DND-41 (cell line): ENCODE results near the gene ARL4C.

Experiments used
- ATAC-seq: fragments of 200-7000 bp; cut with Tn5 transposase; 3 replicates; pipeline ENCODE4 v1.9.1; 2021; ENCODE audit warnings: low read depth; ENCODE audit not compliant: insufficient read depth
- DNase-seq: peaks from one replicate; pipeline ENCODE4 v3.0.0-alpha.2; 2020
- H2AFZ ChIP-seq: 2 replicates; pipeline ENCODE4 v1.6.0; 2012; ENCODE audit warnings: low read depth, low read length
- H3K27ac ChIP-seq: 2 replicates; pipeline ENCODE4 v1.5.1; 2012; ENCODE audit warnings: low read length, inconsistent platforms
- H3K27me3 ChIP-seq: fragments of 200-600 bp; sonication (generic); 2 replicates; pipeline ENCODE4 v1.6.0; 2012; ENCODE audit warnings: low read length, mild to moderate bottlenecking, inconsistent platforms; ENCODE audit not compliant: insufficient read depth, poor library complexity
- H3K36me3 ChIP-seq: 2 replicates; pipeline ENCODE4 v1.5.1; 2012; ENCODE audit warnings: low read length, inconsistent platforms; ENCODE audit not compliant: insufficient read depth
- H3K4me1 ChIP-seq: 2 replicates; pipeline ENCODE4 v1.5.1; 2012; ENCODE audit warnings: mild to moderate bottlenecking, low read length; ENCODE audit not compliant: insufficient read depth
- H3K4me2 ChIP-seq: 2 replicates; pipeline ENCODE4 v1.6.0; 2012; ENCODE audit warnings: mild to moderate bottlenecking, moderate library complexity, low read length, inconsistent platforms; ENCODE audit not compliant: insufficient read depth
- H3K4me3 ChIP-seq, 2 experiments: fragments of 200-600 bp in 1 of 2; shearing (Covaris generic) in 1 of 2; 2 replicates each; pipeline ENCODE4 v1.5.1; 2012 to 2016; ENCODE audit warnings: inconsistent platforms in 2 of 2, low read length in 2 of 2, mild to moderate bottlenecking in 2 of 2, low read depth in 1 of 2, moderate library complexity in 1 of 2
- H3K79me2 ChIP-seq: 2 replicates; pipeline ENCODE4 v1.6.0; 2012; ENCODE audit warnings: low read length, inconsistent platforms; ENCODE audit not compliant: insufficient read depth
- H3K9ac ChIP-seq: 2 replicates; pipeline ENCODE4 v1.6.0; 2012; ENCODE audit warnings: low read depth, mild to moderate bottlenecking, inconsistent platforms, low read length, moderate library complexity
- H3K9me3 ChIP-seq: 2 replicates; pipeline ENCODE4 v1.5.1; 2012; ENCODE audit warnings: low read length, moderate library complexity, mild to moderate bottlenecking, inconsistent platforms; ENCODE audit not compliant: insufficient read depth, severe bottlenecking
- H4K20me1 ChIP-seq: 2 replicates; pipeline ENCODE4 v1.6.0; 2012; ENCODE audit warnings: low read length; ENCODE audit not compliant: insufficient read depth
- CTCF ChIP-seq: IDR thresholded peaks from 2 replicates; pipeline ENCODE4 v1.5.1; 2012; ENCODE audit warnings: borderline replicate concordance, low read length, moderate library complexity, mild to moderate bottlenecking; ENCODE audit not compliant: poor library complexity, severe bottlenecking; ENCODE audit errors: extremely low read depth
- EZH2 ChIP-seq: IDR thresholded peaks from 3 replicates; pipeline ENCODE4 v1.6.1; 2012; ENCODE audit warnings: borderline replicate concordance, low read depth, mild to moderate bottlenecking, moderate library complexity, low read length, inconsistent platforms; ENCODE audit not compliant: severe bottlenecking

The ARL4C gene

GRCh38 chr2:234534515-234534914 is 37.6 kb upstream of the ARL4C start:
- ATAC-seq (no peak), DNase-seq (no peak)
- Histone ChIP-seq H3K36me3 (no peaks in the 10 kb centered on the region), H2AFZ (no peak overlapping the region), H4K20me1 (no peaks in the 10 kb centered on the region), H3K4me1 (no peaks in the 10 kb centered on the region), H3K79me2 (no peaks in the 10 kb centered on the region), H3K9me3 (peaks cover 5% of the 10 kb centered on the region), H3K4me2 (no peak overlapping the region), H3K4me3 (no peak overlapping the region), H3K27me3 (no peaks in the 10 kb centered on the region), H3K9ac (no peak overlapping the region), H3K27ac (no peak overlapping the region)
- no peak for TF ChIP-seq CTCF
- no peak for TF ChIP-seq EZH2

- no peak for ATAC-seq
- Histone ChIP-seq H3K9ac (no peak overlapping the region), H3K27me3 (no peaks in the 10 kb centered on the region), H2AFZ (no peak overlapping the region), H3K4me2 (no peak overlapping the region), H3K27ac (no peak overlapping the region), H3K4me3 (no peak overlapping the region), H3K36me3 (no peaks in the 10 kb centered on the region), H4K20me1 (no peaks in the 10 kb centered on the region), H3K4me1 (no peaks in the 10 kb centered on the region), H3K9me3 (peaks cover 5% of the 10 kb centered on the region), H3K79me2 (no peaks in the 10 kb centered on the region)
- no peak for DNase-seq
- TF ChIP-seq EZH2, result no peak
- no peak for TF ChIP-seq CTCF
These were observed 36.7 kb upstream of the ARL4C start for GRCh38 chr2:234533626-234534025.

- TF ChIP-seq CTCF (no peak), EZH2 (no peak)
- Histone ChIP-seq H4K20me1 (no peaks in the 10 kb centered on the region), H2AFZ (no peak overlapping the region), H3K4me2 (no peak overlapping the region), H3K9me3 (peaks cover 6% of the 10 kb centered on the region), H3K4me1 (no peaks in the 10 kb centered on the region), H3K27ac (no peak overlapping the region), H3K4me3 (no peak overlapping the region), H3K27me3 (no peaks in the 10 kb centered on the region), H3K36me3 (no peaks in the 10 kb centered on the region), H3K9ac (no peak overlapping the region), H3K79me2 (no peaks in the 10 kb centered on the region)
- DNase-seq (no peak), ATAC-seq (no peak)
These were observed 31.7 kb upstream of the ARL4C start for GRCh38 chr2:234528410-234529148.

- Histone ChIP-seq H3K27me3 (no peaks in the 10 kb centered on the region), H2AFZ (no peak overlapping the region), H3K4me1 (no peaks in the 10 kb centered on the region), H3K36me3 (no peaks in the 10 kb centered on the region), H4K20me1 (no peaks in the 10 kb centered on the region), H3K4me2 (no peak overlapping the region), H3K9ac (no peak overlapping the region), H3K4me3 (no peak overlapping the region), H3K9me3 (peaks cover 6% of the 10 kb centered on the region), H3K79me2 (no peaks in the 10 kb centered on the region), H3K27ac (no peak overlapping the region)
- DNase-seq (no peak), ATAC-seq (no peak)
- TF ChIP-seq EZH2, result no peak
- TF ChIP-seq CTCF, result no peak
These were observed 29.8 kb upstream of the ARL4C start for GRCh38 chr2:234526711-234527110.
